HEK293 (cell line): Measurements from ENCODE around the gene GRB2.

Experiments used
- CTCF ChIA-PET: fragments of 350-600 bp; formaldehyde crosslinking; extraction: SDS; loops from one replicate; lab custom pipeline; 2021; ENCODE audit warnings: antibody characterized with exemption; lab: Yijun Ruan, JAX
- POLR2A ChIA-PET: fragments of 300-600 bp; formaldehyde crosslinking; extraction: SDS; loops from one replicate; lab custom pipeline; 2020; ENCODE audit warnings: antibody characterized with exemption, inconsistent platforms; lab: Yijun Ruan, JAX
- H3K27ac ChIP-seq: fragments of 200-500 bp; sonication (Bioruptor generic); 2 replicates; pipeline ENCODE4 v1.5.1; 2014; ENCODE audit warnings: low read depth, low read length, control low read depth, inconsistent platforms; ENCODE audit errors: extremely low read depth
- H3K36me3 ChIP-seq, 2 experiments: fragments of 200-500 bp in 1 of 2; sonication (Bioruptor generic) in 1 of 2; 1 replicate in 1 of 2; 2 replicates in 1 of 2; pipeline ENCODE4 v1.5.1; 2014 to 2017; ENCODE audit warnings: inconsistent platforms in 2 of 2, low read length in 2 of 2; ENCODE audit not compliant: control insufficient read depth in 2 of 2, insufficient read depth in 1 of 2
- H3K4me1 ChIP-seq: fragments of 200-500 bp; sonication (Bioruptor generic); 2 replicates; pipeline ENCODE4 v1.5.1; 2014; ENCODE audit warnings: mild to moderate bottlenecking, low read length, inconsistent platforms; ENCODE audit not compliant: control insufficient read depth, insufficient read depth
- H3K4me3 ChIP-seq: 2 replicates; pipeline ENCODE4 v1.5.1; 2011; ENCODE audit warnings: low read depth, mild to moderate bottlenecking, control low read depth, low read length, moderate library complexity
- H3K9me3 ChIP-seq: fragments of 200-500 bp; sonication (Bioruptor generic); 2 replicates; pipeline ENCODE4 v1.5.1; 2014; ENCODE audit warnings: low read depth, low read length, inconsistent platforms; ENCODE audit not compliant: control insufficient read depth, insufficient read depth
- FEZF1 ChIP-seq: fragments of 450-650 bp; formaldehyde crosslinking; IDR thresholded peaks from 2 replicates; pipeline ENCODE4 v1.5.1; 2016; ENCODE audit warnings: missing biosample characterization, missing genetic modification characterization
- KLF8 ChIP-seq: fragments of 450-650 bp; formaldehyde crosslinking; IDR thresholded peaks from 2 replicates; pipeline ENCODE4 v1.5.1; 2016; ENCODE audit warnings: missing biosample characterization, missing genetic modification characterization
- MZF1 ChIP-seq: fragments of 450-650 bp; formaldehyde crosslinking; IDR thresholded peaks from 2 replicates; pipeline ENCODE4 v1.5.1; 2017; ENCODE audit warnings: missing biosample characterization, missing genetic modification characterization, borderline replicate concordance
- ZIC2 ChIP-seq: fragments of 450-650 bp; formaldehyde crosslinking; IDR thresholded peaks from 2 replicates; pipeline ENCODE4 v1.5.1; 2016; ENCODE audit warnings: missing biosample characterization, missing genetic modification characterization
- ZNF16 ChIP-seq: fragments of 450-650 bp; formaldehyde crosslinking; IDR thresholded peaks from 2 replicates; pipeline ENCODE4 v1.5.1; 2016; ENCODE audit warnings: low read depth, missing biosample characterization, missing genetic modification characterization
- ZNF175 ChIP-seq: fragments of 450-650 bp; formaldehyde crosslinking; IDR thresholded peaks from 2 replicates; pipeline ENCODE4 v1.5.1; 2016; ENCODE audit warnings: missing biosample characterization, missing genetic modification characterization
- ZNF248 ChIP-seq: fragments of 450-650 bp; formaldehyde crosslinking; IDR thresholded peaks from 2 replicates; pipeline ENCODE4 v1.5.1; 2017; ENCODE audit warnings: missing biosample characterization, missing genetic modification characterization
- ZNF292 ChIP-seq: fragments of 450-650 bp; formaldehyde crosslinking; IDR thresholded peaks from 2 replicates; pipeline ENCODE4 v1.5.1; 2016; ENCODE audit warnings: low read depth, missing biosample characterization, missing genetic modification characterization, borderline replicate concordance
- ZNF501 ChIP-seq: fragments of 450-650 bp; formaldehyde crosslinking; IDR thresholded peaks from 2 replicates; pipeline ENCODE4 v1.5.1; 2016; ENCODE audit warnings: missing biosample characterization, missing genetic modification characterization
- ZNF529 ChIP-seq: fragments of 450-650 bp; formaldehyde crosslinking; IDR thresholded peaks from 2 replicates; pipeline ENCODE4 v1.5.1; 2017; ENCODE audit warnings: missing genetic modification characterization, missing biosample characterization; ENCODE audit not compliant: insufficient replicate concordance
- ZNF530 ChIP-seq: fragments of 450-650 bp; formaldehyde crosslinking; IDR thresholded peaks from 2 replicates; pipeline ENCODE4 v1.5.1; 2016; ENCODE audit warnings: low read depth, missing biosample characterization, missing genetic modification characterization
- ZNF585B ChIP-seq: fragments of 450-650 bp; formaldehyde crosslinking; IDR thresholded peaks from 2 replicates; pipeline ENCODE4 v1.5.1; 2016; ENCODE audit warnings: missing biosample characterization, missing genetic modification characterization
- ZNF600 ChIP-seq: fragments of 450-650 bp; formaldehyde crosslinking; IDR thresholded peaks from 2 replicates; pipeline ENCODE4 v1.5.1; 2016; ENCODE audit warnings: missing biosample characterization, missing genetic modification characterization
- ZNF621 ChIP-seq: fragments of 450-650 bp; formaldehyde crosslinking; IDR thresholded peaks from 2 replicates; pipeline ENCODE4 v1.5.1; 2017; ENCODE audit warnings: missing biosample characterization, missing genetic modification characterization
- ZNF626 ChIP-seq: fragments of 450-650 bp; sonication (Bioruptor Pico); formaldehyde crosslinking; IDR thresholded peaks from 2 replicates; pipeline ENCODE4 v1.5.1; 2018; ENCODE audit warnings: missing biosample characterization, missing genetic modification characterization, inconsistent platforms
- ZNF658 ChIP-seq: fragments of 450-650 bp; formaldehyde crosslinking; IDR thresholded peaks from 2 replicates; pipeline ENCODE4; 2016; ENCODE audit warnings: missing biosample characterization, missing genetic modification characterization
- ZNF776 ChIP-seq: fragments of 450-650 bp; formaldehyde crosslinking; IDR thresholded peaks from 2 replicates; pipeline ENCODE4 v1.5.0; 2017; ENCODE audit warnings: missing biosample characterization, missing genetic modification characterization, borderline replicate concordance
- TF ChIP-seq, protein P1 (sequence below): fragments of 450-650 bp; formaldehyde crosslinking; IDR thresholded peaks from 2 replicates; pipeline ENCODE4 v1.5.1; 2017; ENCODE audit warnings: missing biosample characterization, missing genetic modification characterization
- TF ChIP-seq, protein P2 (sequence below): fragments of 450-650 bp; formaldehyde crosslinking; IDR thresholded peaks from 2 replicates; pipeline ENCODE4 v1.5.1; 2017; ENCODE audit warnings: missing biosample characterization, missing genetic modification characterization
- TF ChIP-seq, protein P3 (sequence below): fragments of 450-650 bp; formaldehyde crosslinking; IDR thresholded peaks from 2 replicates; pipeline ENCODE4 v1.5.1; 2016; ENCODE audit warnings: missing biosample characterization, missing genetic modification characterization

Gene GRB2

DNA sequence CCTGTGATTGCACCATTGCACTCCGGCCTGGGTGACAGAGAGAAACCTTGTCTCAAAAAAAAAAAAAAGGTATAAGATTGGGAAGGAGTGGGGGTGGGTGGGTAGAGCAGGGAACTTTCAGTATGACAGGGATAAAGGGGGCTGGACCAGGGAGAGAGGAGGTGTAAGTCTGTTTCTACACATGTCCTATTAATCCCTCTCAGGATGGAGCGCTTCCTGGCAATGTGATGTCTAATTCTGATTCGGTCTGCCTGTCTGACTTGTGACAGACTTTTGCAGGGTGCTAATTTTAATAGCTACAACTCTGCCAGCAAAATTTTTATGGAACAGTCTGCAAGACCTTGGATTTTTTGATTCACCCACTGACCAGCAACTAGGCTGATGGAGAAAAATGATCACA lies 62.5 kb downstream of the GRB2 start (continued):
- no peak for TF ChIP-seq KLF8
- no peak for TF ChIP-seq MZF1 (tag by site-specific recombination)
- no peak for TF ChIP-seq ZNF621 (tag by site-specific recombination)
- TF ChIP-seq ZIC2 (tag by site-specific recombination) = no peak
- no peak for TF ChIP-seq ZNF585B (tag by site-specific recombination)
- TF ChIP-seq ZNF529 (tag by site-specific recombination) = no peak
- no peak for TF ChIP-seq ZNF600 (tag by site-specific recombination)
- no peak for TF ChIP-seq ZNF292 (tag by site-specific recombination)

DNA sequence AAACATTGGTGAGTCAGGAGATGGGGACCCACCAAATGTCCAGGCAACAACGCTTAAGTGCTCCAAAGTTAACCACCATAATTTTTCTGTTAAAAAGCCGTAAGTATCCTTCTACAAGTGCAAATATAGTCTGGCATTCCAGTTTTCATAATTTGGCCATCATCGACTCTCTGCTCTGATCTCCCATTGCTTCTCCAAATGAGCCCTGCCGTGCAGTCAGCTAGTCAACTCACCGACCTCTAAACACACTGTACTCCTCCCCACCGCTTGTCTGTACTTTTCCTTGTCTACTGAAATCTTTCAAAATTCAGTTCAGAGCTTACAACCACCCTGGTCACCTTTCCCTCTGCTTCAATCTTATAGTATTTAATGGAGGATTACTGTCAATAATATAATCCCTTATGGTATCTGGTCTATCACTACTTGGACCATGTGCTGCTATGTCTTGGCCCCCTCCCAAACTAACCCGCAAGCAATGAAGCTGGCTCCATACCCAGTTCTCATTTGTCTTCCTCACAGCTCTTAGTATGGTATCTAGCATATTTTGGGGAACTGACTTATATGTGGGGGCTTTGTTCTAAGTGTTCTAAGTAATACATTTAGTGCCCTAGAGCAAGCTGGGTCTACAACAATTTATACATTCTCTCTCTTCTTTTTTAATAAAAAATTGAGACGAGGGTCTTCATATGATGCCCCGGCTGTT lies 63.5 kb downstream of the GRB2 start:
- H3K36me3 ChIP-seq = no peaks in the 10 kb centered on the region
- ChIA-PET POLR2A (interaction anchor here (0.7 to 1.4 kb wide), 2 partner anchors 26 to 52 kb away, joined by 4 to 6 read pairs; no protein-coding TSS in a partner anchor), CTCF (interaction anchor here (0.6 to 0.7 kb wide), 2 partner anchors 19 to 23 kb away, joined by 3 to 6 read pairs; no protein-coding TSS in a partner anchor)
- no peaks in the 10 kb centered on the region for H3K9me3 ChIP-seq
- H3K4me1 ChIP-seq = peaks cover 13% of the 10 kb centered on the region
- H3K4me3 ChIP-seq = no peak overlapping the region
- no peak for TF ChIP-seq ZNF501
- 0 out of 2 replicates have a peak, but pooled peaks have one; percentile 18 for TF ChIP-seq ZIC2 (tag by site-specific recombination)
- no peak overlapping the region for H3K27ac ChIP-seq

DNA sequence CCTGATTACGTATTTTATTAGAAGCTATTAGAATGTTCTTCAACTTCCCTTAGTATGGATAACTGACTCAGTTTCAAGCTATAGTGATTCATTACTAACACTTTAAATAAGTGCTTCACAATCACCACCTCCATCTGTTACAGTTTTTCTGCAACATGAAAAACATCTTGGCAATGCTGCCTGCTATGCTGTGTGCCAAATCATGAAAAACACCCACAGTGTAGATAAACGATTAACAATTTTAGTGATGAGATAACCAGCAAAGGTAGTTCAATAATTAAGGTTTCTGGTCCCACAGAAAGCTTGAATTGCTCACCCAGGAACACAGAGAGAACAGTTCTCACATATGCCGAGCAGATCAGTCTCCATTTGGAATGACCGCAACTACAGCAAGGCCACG lies 64.8 kb downstream of the GRB2 start:
- no peak overlapping the region for H3K27ac ChIP-seq
- TF ChIP-seq ZNF658 (tag by site-specific recombination) (no peak), ZNF248 (tag by site-specific recombination) (no peak), FEZF1 (tag by site-specific recombination) (no peak), ZNF776 (tag by site-specific recombination) (no peak)
- TF ChIP-seq, protein P1, sequence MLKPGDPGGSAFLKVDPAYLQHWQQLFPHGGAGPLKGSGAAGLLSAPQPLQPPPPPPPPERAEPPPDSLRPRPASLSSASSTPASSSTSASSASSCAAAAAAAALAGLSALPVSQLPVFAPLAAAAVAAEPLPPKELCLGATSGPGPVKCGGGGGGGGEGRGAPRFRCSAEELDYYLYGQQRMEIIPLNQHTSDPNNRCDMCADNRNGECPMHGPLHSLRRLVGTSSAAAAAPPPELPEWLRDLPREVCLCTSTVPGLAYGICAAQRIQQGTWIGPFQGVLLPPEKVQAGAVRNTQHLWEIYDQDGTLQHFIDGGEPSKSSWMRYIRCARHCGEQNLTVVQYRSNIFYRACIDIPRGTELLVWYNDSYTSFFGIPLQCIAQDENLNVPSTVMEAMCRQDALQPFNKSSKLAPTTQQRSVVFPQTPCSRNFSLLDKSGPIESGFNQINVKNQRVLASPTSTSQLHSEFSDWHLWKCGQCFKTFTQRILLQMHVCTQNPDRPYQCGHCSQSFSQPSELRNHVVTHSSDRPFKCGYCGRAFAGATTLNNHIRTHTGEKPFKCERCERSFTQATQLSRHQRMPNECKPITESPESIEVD = peak; percentile 71
- H3K9me3 ChIP-seq = no peaks in the 10 kb centered on the region
- H3K36me3 ChIP-seq = no peaks in the 10 kb centered on the region
- POLR2A ChIA-PET = interaction anchor here (1.4 kb wide), 1 partner anchor 54 kb away, joined by 6 read pairs; no protein-coding TSS in a partner anchor
- H3K4me1 ChIP-seq = peaks cover 11% of the 10 kb centered on the region
- H3K4me3 ChIP-seq = no peak overlapping the region
- CTCF ChIA-PET = interaction anchor here (0.6 to 1.2 kb wide), 4 partner anchors 11 to 226 kb away, joined by 3 to 5 read pairs (median 4); no protein-coding TSS in a partner anchor

DNA sequence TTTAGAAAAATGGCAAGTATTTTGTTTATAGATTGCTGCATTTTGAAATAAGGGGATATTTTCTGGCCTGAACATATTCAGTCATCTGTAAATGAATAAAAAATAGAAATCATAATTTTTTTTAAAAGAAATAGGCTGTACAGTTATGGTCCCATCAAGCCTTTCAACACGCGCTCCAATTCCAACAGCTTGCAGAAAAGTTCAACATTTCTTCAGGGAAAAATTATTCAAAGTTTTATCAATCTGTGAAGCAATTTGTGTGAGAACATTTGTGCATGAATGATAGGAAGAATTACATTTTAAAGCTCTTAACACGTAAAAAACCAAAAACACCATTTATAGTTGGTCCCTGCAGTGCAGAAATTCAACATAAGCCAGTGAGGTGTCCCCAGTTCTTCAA lies 65.5 kb downstream of the GRB2 start:
- no peak overlapping the region for H3K4me3 ChIP-seq
- H3K4me1 ChIP-seq = peaks cover 11% of the 10 kb centered on the region
- H3K27ac ChIP-seq = no peak overlapping the region
- POLR2A ChIA-PET = no interaction called here
- H3K36me3 ChIP-seq = no peaks in the 10 kb centered on the region
- CTCF ChIA-PET = interaction anchor here (0.6 to 1.2 kb wide), 3 partner anchors 12 to 226 kb away, joined by 3 to 5 read pairs (median 5); no protein-coding TSS in a partner anchor
- no peaks in the 10 kb centered on the region for H3K9me3 ChIP-seq
- no peak for TF ChIP-seq ZNF175
- TF ChIP-seq ZNF626 = no peak
- TF ChIP-seq ZNF530 = no peak
- TF ChIP-seq, protein P2, sequence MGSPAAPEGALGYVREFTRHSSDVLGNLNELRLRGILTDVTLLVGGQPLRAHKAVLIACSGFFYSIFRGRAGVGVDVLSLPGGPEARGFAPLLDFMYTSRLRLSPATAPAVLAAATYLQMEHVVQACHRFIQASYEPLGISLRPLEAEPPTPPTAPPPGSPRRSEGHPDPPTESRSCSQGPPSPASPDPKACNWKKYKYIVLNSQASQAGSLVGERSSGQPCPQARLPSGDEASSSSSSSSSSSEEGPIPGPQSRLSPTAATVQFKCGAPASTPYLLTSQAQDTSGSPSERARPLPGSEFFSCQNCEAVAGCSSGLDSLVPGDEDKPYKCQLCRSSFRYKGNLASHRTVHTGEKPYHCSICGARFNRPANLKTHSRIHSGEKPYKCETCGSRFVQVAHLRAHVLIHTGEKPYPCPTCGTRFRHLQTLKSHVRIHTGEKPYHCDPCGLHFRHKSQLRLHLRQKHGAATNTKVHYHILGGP (tag by site-specific recombination) = no peak
- TF ChIP-seq ZNF16 = no peak
- TF ChIP-seq, protein P3, sequence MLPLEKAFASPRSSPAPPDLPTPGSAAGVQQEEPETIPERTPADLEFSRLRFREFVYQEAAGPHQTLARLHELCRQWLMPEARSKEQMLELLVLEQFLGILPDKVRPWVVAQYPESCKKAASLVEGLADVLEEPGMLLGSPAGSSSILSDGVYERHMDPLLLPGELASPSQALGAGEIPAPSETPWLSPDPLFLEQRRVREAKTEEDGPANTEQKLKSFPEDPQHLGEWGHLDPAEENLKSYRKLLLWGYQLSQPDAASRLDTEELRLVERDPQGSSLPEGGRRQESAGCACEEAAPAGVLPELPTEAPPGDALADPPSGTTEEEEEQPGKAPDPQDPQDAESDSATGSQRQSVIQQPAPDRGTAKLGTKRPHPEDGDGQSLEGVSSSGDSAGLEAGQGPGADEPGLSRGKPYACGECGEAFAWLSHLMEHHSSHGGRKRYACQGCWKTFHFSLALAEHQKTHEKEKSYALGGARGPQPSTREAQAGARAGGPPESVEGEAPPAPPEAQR (tag by site-specific recombination) = no peak
